Fibroblast of peridontal ligament (primary cell): ENCODE results near the gene DUT.

Experiments used
- DNase-seq: peaks from one replicate; pipeline ENCODE4 v3.0.0-alpha.2; 2010; ENCODE audit errors: extremely low read depth

DUT gene

DNA sequence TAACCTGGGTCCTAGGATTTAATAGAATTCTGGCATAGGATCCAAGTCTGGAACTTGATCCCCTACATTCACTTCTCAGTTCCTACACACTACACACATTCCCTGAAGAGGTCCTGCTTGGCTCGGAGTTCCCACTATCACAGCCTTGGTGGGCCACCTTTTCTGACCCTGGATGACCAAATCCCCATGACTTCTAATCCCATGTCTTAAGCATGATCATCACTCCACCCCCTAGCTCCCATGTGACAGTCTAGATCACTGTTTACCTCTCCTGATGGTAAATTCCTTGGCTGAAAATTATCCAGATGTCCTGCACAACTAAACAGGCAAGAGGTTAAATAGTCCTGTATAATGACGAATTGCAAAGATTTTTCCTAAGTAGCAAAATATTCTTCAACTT lies 40.3 kb downstream of the DUT start:
- DNase-seq: no peak

DNA sequence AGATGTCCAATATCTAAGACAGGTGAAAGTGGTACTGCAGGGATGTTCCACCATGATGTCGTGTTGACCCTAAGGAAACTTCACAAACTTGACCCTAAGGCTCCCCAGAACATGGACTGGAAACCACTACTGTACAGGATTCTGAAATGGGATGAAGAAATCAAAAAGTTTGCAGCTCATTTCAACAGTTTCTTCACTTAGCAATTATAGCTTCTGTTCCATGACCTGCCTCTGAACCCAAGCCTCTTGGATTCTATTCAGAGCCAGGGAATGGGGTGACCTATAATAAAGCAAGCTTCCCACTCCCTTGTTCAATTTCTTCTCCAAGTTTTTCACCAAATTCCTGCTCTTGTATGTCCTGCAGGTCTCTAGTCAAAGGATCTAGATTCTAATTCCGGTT lies 40.7 kb downstream of the DUT start:
- peak; percentile 72 for DNase-seq

DNA sequence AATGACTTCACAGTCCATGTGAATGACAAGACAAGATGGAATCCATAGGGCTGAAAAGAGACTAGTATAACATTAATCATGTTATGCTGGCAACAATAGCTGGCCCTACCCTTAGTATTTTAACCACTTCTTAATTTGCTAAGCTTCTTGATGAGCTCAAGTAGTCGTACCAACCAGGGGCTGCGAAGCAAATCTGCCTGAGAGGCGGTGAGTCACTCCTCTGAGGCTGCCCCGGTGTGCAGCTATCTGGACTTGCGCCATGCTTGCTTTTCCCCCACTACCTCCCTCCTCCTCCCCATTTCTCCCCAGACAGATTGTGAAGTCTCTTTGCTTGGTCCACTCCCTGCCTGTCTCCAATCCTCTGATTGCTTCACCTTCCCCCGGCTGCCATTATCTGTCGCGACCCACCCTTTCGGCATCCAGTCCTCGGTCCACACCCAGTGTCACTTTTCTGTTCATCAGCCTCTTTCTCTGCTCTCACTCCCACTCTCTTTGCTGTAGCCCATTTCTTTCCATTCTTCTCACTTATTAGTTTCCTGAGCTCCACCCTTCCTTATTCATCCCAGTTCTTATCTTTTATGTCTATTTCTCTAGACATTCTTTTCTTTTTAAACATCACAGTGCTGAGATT lies 42.7 kb downstream of the DUT start:
- peak; percentile 71 for DNase-seq

DNA sequence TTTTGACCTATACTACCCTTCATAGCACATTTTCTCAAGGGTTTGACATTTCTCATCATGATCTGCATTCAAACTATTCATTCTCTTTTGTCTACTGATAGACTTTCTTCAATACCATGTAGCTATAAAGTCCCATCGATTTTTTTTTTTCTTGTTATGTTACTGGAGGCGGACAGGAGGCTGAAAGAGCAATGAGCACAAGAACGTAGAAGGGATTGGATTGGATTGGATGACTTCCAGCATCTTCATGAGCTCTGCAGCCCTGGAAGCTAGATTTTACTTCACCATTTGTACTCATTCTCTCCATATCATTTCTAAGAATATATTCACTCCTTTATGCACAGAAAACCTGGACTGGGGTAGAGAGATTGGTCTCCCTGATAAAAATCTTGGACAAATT lies 43.2 kb downstream of the DUT start:
- no peak for DNase-seq

DNA sequence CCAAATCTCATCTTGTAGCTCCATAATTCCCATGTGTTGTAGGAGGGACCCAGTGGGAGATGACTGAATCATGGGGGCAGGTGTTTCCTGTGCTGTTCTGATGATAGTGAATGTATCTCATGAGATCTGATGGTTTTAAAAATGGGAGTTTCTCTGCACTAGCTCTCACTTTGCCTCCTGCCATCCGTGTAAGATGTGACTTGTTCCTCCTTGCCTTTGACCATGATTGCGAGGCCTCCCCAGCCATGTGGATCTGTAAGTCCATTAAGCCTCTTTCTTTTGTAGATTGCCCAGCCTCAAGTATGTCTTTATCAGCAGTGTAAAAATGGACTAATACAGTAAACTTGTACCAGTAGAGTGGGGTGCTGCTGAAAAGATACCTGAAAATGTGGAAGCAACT lies 44.5 kb downstream of the DUT start:
- DNase-seq: no peak

DNA sequence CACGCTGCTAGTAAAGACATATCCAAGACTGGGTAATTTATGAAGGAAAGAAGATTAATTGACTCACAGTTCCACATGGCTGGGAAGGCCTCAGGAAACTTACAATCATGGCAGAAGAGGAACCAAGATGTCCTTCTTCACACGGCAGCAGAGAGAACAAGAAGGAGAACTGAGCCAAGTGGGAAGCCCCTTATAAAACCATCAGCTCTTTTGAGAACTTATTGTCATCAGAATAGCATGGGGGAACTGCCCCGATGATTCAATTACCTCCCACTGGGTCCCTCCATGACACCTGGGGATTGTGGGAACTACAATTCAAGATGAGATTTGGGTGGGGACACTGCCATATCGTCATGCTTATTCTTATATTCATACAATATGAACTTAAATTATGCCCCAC lies 49.0 kb downstream of the DUT start:
- no peak for DNase-seq

DNA sequence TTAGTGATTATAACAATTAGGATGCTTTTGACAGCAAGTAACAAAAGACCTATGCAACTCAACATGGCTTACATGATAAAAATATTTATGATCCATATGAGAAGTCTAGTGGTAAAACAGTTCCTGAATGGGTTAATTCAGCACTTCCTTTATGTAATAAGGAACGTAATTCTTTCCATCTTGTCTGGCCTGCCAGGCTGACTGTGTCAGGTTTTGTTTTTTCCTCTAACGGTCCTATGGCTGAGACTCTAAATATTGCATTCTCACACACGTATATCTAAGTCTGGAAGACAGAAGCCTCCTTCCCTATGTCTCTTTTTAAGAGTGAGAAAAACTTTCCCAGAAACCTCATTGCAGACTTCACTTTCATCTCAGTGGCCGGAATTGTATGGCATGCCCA lies 50.6 kb downstream of the DUT start:
- no peak for DNase-seq

DNA sequence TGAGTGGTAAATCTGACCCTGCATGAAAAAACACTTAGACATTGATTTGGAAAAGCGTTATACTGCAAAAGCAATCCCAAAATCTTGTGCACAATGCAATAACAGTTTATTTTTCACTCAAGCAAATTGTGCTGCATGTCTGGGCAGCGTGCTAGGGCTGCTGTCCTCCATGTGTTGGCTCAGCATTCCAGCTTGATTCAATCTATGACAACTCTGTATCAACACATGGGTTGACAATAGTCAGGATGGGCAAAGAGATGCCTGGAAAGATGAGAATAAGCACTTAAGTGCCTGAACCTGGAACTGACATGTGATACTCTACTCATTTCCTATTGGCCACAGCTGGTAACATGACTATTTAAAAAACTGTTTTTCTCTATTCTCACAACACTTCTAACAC lies 51.8 kb downstream of the DUT start:
- no peak for DNase-seq

DNA sequence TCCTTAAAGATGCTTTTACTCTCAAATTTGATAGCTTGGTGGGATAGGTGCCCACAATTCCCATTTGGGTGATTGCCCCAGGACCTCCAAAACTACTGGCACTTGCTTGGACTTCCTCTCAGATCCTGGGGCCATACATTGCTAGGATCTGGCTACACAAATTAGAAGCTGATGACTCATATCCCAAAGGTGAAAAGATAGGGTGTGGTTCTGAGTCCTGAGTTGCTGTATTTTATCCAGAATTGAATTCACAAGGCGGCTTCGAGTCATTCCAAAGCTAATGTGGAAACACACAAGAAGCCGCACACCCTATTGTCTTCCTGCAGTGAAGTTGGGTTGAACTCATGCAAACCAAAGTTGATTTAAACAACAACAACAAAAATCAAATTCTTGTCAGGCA lies 53.4 kb downstream of the DUT start:
- DNase-seq: no peak

DNA sequence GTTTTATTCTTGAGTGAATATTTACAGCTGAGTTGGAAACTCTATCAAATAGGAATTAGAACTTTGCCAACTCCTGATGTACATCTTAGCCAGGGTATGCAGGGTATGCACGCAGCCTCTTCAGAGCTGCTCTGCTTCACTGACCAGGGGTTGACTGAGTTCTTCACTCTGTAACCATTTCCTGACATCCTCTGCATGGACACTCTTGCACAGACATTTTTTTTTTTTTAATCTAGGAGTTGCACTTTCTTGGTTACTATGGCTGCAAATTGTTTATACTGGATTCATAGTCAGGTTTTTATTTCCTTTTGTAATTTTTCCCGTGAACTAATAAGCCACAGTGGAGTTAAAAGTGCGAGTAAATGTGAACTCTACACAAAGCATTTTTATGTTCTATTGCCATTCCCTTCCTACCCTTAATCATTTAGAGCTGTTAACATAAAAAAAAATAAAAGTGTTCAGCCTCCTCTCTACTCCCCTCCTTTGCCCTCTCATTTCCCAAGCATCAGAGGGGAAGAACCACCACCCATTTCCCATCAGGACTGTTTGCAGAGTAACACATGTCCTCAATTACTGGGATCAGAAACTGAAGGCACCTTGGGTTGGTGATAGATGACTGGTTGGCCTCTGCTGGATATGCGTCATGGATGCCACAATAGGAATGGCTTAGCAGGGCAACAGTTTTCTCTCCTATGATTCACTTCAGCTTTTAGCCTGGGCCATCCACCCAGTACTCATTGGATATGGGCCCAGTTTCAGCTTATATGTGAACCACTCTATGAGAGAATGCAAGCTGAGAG lies 54.0 kb downstream of the DUT start:
- DNase-seq: peak; percentile 100

DNA sequence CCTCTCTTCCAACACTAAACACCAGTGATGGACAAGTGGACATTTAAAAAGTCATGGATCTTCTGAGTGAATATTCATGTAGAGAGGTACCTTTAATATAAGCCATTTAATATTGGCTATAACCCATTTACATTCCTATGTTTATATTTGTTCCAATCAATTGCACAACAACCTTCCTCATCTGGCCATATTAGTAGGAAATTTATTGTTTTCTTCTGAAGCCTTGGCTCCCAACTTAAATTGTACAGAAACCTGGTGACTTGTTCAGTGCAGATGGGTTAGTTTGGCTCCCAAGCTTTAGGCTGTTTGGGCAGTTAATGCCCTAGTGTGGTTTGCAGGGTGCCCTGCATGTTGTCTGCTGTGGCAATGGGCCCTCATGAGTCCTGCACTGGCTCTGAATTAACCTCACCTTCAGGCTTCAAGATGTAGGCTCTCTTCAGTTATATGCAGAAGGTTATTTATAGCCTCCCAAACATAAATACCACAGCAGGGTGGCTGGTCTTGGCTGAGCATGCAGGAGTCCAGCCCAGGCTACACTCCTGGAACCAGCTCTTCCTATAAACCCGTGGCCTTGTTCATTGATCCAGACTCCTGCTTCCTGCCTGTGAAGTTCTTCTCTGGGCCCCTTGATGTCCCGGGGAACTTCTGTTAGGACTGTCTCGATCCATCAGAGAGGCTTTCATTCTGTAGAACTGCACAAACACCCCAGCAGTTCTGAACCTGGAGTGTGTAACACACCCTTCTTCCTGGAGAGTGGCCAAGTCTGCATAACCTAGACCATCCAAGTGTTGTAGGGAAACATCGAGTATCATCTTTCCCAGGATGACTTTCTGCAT lies 57.0 kb downstream of the DUT start:
- DNase-seq: peak; percentile 58

DNA sequence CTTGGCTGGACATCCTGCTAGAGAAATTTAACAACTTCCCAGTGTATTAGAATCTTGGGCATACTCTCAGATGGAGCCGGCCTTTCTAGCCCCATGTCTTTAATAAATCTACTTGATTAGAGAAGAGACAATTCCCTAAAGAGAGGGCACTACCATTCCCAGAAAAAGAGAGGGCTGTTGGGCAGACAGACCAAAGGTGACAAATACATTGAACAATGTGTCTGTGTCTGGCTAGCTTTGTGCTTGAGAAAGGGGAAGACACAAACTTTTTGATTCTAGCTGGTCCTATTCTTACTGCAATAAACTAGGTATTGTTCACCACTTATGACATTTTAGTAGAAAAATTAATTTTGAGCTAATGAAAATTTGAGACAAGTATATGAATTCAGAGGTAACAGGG lies 57.7 kb downstream of the DUT start:
- DNase-seq: no peak

DNA sequence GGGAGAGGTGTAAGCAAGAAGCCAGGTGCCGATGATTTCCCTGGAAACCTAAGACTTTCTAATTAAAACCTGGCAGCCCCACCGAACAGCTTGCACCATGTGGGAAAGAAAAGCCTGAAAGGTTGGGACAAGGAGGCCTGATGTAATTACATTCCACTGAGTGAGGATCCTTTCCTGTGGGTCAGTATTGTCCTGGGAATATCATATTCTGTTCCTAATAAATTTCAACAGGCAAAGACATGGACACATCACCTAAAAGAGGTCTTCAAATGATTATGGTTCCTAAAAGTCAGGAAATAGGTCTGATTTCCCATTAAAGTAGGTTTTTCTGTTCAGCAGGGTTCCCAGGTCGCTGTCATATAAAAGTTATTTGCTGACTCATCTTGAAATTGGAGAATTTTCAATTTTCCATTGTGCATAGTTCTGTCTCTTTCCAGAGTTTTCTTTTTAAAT lies 58.5 kb downstream of the DUT start:
- peak; percentile 90 for DNase-seq

DNA sequence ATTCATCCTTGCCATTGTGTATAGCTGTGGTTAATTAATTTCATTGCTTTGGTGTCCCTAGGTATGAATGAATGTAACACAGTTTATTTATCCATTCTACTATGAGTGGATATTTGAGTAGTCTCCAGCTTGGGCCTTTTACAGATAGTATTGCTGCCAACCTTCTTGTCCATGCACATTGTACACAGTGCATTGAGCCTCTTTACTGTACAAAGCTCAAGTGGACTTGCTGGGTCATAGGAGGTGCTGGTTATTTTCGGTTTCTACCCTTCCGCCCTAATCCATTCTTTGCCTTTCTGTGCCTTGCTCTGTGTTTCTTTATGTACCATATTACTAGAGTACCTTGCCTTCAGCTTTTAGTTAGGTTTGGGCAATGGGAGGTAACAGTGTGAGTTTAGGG lies 60.7 kb downstream of the DUT start:
- DNase-seq: no peak

DNA sequence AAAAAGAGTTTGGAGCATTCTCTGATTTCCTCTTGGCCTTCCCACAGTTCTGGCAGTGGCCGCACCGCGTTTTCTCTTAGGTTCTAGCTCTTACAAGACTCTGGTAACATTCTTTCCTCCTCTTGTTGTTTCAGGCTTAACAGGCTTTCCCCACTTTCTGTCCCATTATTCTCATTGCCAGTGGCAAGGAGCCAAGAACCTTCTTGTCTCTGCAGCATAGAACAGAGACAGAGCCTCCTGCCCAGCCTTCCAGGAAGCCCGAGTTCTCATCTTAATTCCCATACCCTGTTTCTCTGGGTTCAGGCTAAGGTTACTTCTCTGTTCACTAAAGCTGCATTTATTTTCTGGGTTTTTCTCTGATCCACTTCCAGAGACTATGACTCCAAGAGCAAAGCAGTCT lies 61.1 kb downstream of the DUT start:
- no peak for DNase-seq
